Measurements from ENCODE around the gene EPB41L2. TPM values are rescaled to one million over a fixed set of nuclear protein-coding genes. Genes with fewer than 3 reads are reported as not detected.

EPB41L2 gene
- total RNA-seq, 1 experiment from 2014 or later: 74.8 TPM

GRCh38 chr6:130932921-130933320 is 130.1 kb downstream of the EPB41L2 start:
- ChIA-PET RAD21 (ENCODE audit: low non-redundant PET in 1 of 2, low total read pairs in 2 of 2, uncharacterized antibody in 2 of 2, unreplicated experiment in 2 of 2) (no interaction called here), POLR2A (no interaction called here), CTCF (no interaction called here)
- Histone ChIP-seq H3K4me3 (replicated peaks in 1 of 2; ENCODE audit: low read depth in 1 of 2, low read length in 2 of 2) (no peak overlapping the region), H3K4me1 (ENCODE audit: control insufficient read depth in 1 of 2, insufficient read depth in 2 of 2, low read length in 2 of 2) (peaks cover 1 to 4% of the 10 kb centered on the region in 2 experiments; a peak in 3 of 4 replicates), H3K79me2 (ENCODE audit: insufficient read depth, low read length) (peaks cover 6% of the 10 kb centered on the region), H3K9ac (ENCODE audit: low read length) (no peak overlapping the region), H4K20me1 (ENCODE audit: insufficient read depth) (no peaks in the 10 kb centered on the region; the same call in 1 of the 2 replicates), H3K36me3 (ENCODE audit: control insufficient read depth in 1 of 2, insufficient read depth in 2 of 2, low read length in 2 of 2) (no peaks in the 10 kb centered on the region), H3K27me3 (ENCODE audit: insufficient read depth, low read length) (no peaks in the 10 kb centered on the region), H3K4me2 (ENCODE audit: low read length) (no peak overlapping the region), H3K27ac (ENCODE audit: low read depth, low read length) (no peak overlapping the region), H3K9me2 (ENCODE audit: insufficient read depth) (no peaks in the 10 kb centered on the region), H2AFZ (ENCODE audit: low read depth, low read length, poor library complexity, severe bottlenecking) (no peak overlapping the region), H3K9me3 (ENCODE audit: control insufficient read depth in 1 of 2, insufficient read depth in 1 of 2, low read depth in 1 of 2, low read length in 2 of 2) (no peaks in the 10 kb centered on the region)
- no peak for ATAC-seq
- TF ChIP-seq SP1 (IDR thresholded peaks at IDR 0.05; ENCODE audit: low read depth): no peak
- no peak for TF ChIP-seq EZH2 (IDR thresholded peaks at IDR 0.05)
- no peak for TF ChIP-seq EZH2phosphoT487 (IDR thresholded peaks at IDR 0.05; ENCODE audit: borderline replicate concordance)
- no peak for TF ChIP-seq SIN3A (IDR thresholded peaks at IDR 0.05; ENCODE audit: low read depth)
- no peak for TF ChIP-seq RAD21 (IDR thresholded peaks at IDR 0.05; ENCODE audit: low read depth)
- no peak for TF ChIP-seq JUND (IDR thresholded peaks at IDR 0.05)
- no peak for TF ChIP-seq ZBTB33 (IDR thresholded peaks at IDR 0.05; ENCODE audit: extremely low read depth, insufficient replicate concordance, low read length)
- no peak for TF ChIP-seq REST (IDR thresholded peaks at IDR 0.05; ENCODE audit: low read depth)
- no peak for TF ChIP-seq ZNF274 (IDR thresholded peaks at IDR 0.05; ENCODE audit: low read depth, low read length)
- TF ChIP-seq SRF (IDR thresholded peaks at IDR 0.05; ENCODE audit: low read depth): no peak
- no peak for TF ChIP-seq EGR1 (IDR thresholded peaks at IDR 0.05; ENCODE audit: low read depth)
- TF ChIP-seq FOSL1 (IDR thresholded peaks at IDR 0.05; ENCODE audit: low read depth): no peak
- TF ChIP-seq CTCF (IDR thresholded peaks at IDR 0.05 in 2 of 3, conservative IDR thresholded peaks at IDR 0.05 in 1 of 3; ENCODE audit: borderline replicate concordance in 1 of 3, insufficient read depth in 1 of 3, low read depth in 2 of 3, low read length in 2 of 3): no peak
- no peak for TF ChIP-seq CBX3 (IDR thresholded peaks at IDR 0.05; ENCODE audit: low read depth)
- no peak for TF ChIP-seq ATF3 (IDR thresholded peaks at IDR 0.05)
- BruUV-seq (replicated peaks): no TSS peak
- no peak for DNase-seq (ENCODE audit: low read depth, low spot score)
- intact Hi-C loops (cut with micrococcal nuclease): no loop called here
